CD4-positive, alpha-beta T cell treated with Interleukin-4 for 4 hours (primary cell): ENCODE data around the gene NTN5.
A peak's percentile ranks its signal among the peaks of the same experiment; 100 is the strongest.
"Not testable (repeated sequence)": the region's sequence is repeated elsewhere in the genome, so short reads cannot be mapped to it uniquely, and the experiment has no call there.

Source experiments
- DNase-seq: peaks from one replicate; pipeline ENCODE4 v3.0.0-alpha.2; 2020

Gene NTN5

GRCh38 chr19:48642862-48643261, 30.0 kb downstream of the NTN5 start:
- DNase-seq: no peak

- DNase-seq: no peak
Measured at GRCh38 chr19:48641850-48642249, 31.0 kb downstream of the NTN5 start.

GRCh38 chr19:48639483-48640375, 33.1 kb downstream of the NTN5 start:
- peak; percentile 49 for DNase-seq

GRCh38 chr19:48638831-48639381, 33.9 kb downstream of the NTN5 start:
- no peak for DNase-seq

- peak; percentile 96 for DNase-seq
Measured at GRCh38 chr19:48637948-48638830, 34.6 kb downstream of the NTN5 start.

- DNase-seq: peak; percentile 100
Measured at GRCh38 chr19:48637449-48637947, 35.3 kb downstream of the NTN5 start.

GRCh38 chr19:48636859-48637448, 35.9 kb downstream of the NTN5 start, which contains the start of gene DBP:
DBP (minus strand) TSS chr19:48637379; CDS start chr19:48636994, 385 bp downstream.
- DNase-seq: no peak

- no peak for DNase-seq
Measured at GRCh38 chr19:48635966-48636858, 36.6 kb downstream of the NTN5 start.

- DNase-seq: peak; percentile 44
Measured at GRCh38 chr19:48635263-48635965, 37.4 kb downstream of the NTN5 start.

- peak; percentile 92 for DNase-seq
Measured at GRCh38 chr19:48634424-48635262, 38.2 kb downstream of the NTN5 start.

- no peak for DNase-seq
Measured at GRCh38 chr19:48634036-48634342, 38.8 kb downstream of the NTN5 start.

- no peak for DNase-seq
Measured at GRCh38 chr19:48633148-48634035, 39.4 kb downstream of the NTN5 start.

GRCh38 chr19:48632692-48633147, 40.1 kb downstream of the NTN5 start:
- no peak for DNase-seq

GRCh38 chr19:48632286-48632685, 40.5 kb downstream of the NTN5 start:
- not testable (repeated sequence) for DNase-seq

GRCh38 chr19:48631225-48631624, 41.6 kb downstream of the NTN5 start:
- DNase-seq: no peak

- no peak for DNase-seq
Measured at GRCh38 chr19:48630296-48631063, 42.3 kb downstream of the NTN5 start.

- DNase-seq: no peak
Measured at GRCh38 chr19:48629599-48630295, 43.1 kb downstream of the NTN5 start.

- no peak for DNase-seq
Measured at GRCh38 chr19:48629297-48629598, 43.6 kb downstream of the NTN5 start.
